ENCODE results near the gene KLHL29.

DNA sequence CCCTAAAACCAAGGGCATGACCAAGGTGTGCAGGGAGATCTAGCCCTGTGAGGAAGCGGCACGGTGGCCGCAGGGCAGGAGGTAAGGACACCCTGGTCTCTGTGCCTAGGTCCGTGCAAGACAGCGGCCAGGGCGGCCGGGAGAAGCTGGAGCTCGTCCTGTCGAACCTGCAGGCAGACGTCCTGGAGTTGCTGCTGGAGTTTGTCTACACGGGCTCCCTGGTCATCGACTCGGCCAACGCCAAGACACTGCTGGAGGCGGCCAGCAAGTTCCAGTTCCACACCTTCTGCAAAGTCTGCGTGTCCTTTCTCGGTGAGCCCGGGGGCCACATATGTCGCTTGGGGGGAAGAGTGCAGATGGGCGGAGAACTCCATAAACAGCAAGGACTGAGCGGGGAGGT, 306.6 kb downstream of the KLHL29 start:
- no peak for TF ChIP-seq CAMTA2 (CRISPR knock-in tag; IDR thresholded peaks at IDR 0.05; ENCODE audit: borderline replicate concordance)
- no peak for TF ChIP-seq ZNF468 (CRISPR knock-in tag; IDR thresholded peaks at IDR 0.05)
- TF ChIP-seq ETV5 (CRISPR knock-in tag; IDR thresholded peaks at IDR 0.05; ENCODE audit: borderline replicate concordance) = no peak
- no peak for TF ChIP-seq ZNF530 (CRISPR knock-in tag; IDR thresholded peaks at IDR 0.05; ENCODE audit: low read depth)
- no peak for TF ChIP-seq HNRNPK (IDR thresholded peaks at IDR 0.05; ENCODE audit: low read depth, low read length, poor library complexity, severe bottlenecking)
- no peak for TF ChIP-seq TRIM24 (CRISPR knock-in tag; IDR thresholded peaks at IDR 0.05)
- TF ChIP-seq KDM1A (CRISPR knock-in tag; IDR thresholded peaks at IDR 0.05) = no peak
- TF ChIP-seq, protein P1, sequence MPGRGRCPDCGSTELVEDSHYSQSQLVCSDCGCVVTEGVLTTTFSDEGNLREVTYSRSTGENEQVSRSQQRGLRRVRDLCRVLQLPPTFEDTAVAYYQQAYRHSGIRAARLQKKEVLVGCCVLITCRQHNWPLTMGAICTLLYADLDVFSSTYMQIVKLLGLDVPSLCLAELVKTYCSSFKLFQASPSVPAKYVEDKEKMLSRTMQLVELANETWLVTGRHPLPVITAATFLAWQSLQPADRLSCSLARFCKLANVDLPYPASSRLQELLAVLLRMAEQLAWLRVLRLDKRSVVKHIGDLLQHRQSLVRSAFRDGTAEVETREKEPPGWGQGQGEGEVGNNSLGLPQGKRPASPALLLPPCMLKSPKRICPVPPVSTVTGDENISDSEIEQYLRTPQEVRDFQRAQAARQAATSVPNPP (CRISPR knock-in tag; IDR thresholded peaks at IDR 0.05) = no peak

Measured in HepG2 (cell line).